NB4 (cell line): ENCODE measurements around the gene ZNF221.

ENCODE experiments used
- DNase-seq: peaks from one replicate; pipeline ENCODE4 v3.0.0; 2010; ENCODE audit warnings: low read depth
- H3K4me3 ChIP-seq: one replicate; pipeline ENCODE4 v1.5.1; 2011; ENCODE audit warnings: mild to moderate bottlenecking, low read depth, low read length, moderate library complexity
- MYC ChIP-seq: IDR thresholded peaks from 2 replicates; pipeline ENCODE4 v1.6.1; 2011; ENCODE audit warnings: low read depth, low read length
- POLR2A ChIP-seq: IDR thresholded peaks from 2 replicates; pipeline ENCODE4 v1.6.1; 2011; ENCODE audit warnings: mild to moderate bottlenecking; ENCODE audit not compliant: insufficient read length; ENCODE audit errors: extremely low read depth
- TF ChIP-seq, protein P1 (sequence below): IDR thresholded peaks from one replicate; pipeline ENCODE4 v1.5.1; 2012; ENCODE audit warnings: low read depth, low read length
- TF ChIP-seq, protein P2 (sequence below): IDR thresholded peaks from 2 replicates; pipeline ENCODE4 v1.6.1; 2011; ENCODE audit warnings: low read depth, low read length

ZNF221 gene

DNA sequence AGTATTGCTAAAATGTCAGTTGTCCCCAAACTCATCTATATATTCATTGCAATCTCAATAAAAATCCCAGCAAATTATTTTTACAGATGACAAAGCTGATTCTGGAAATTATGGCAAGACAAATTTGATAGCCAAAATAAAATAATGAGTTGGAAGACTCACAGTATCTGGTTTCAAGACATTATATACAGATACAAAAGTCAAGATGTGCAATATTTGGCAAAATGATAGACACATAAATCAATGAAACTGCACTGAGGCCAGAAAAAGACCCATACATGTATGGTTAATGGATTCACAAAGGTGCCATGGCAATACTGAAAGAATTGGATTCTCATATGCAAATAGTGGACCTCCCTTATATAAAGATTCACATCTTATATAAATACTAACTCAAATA lies 40.1 kb upstream of the ZNF221 start:
- no peak for DNase-seq
- TF ChIP-seq, protein P1, sequence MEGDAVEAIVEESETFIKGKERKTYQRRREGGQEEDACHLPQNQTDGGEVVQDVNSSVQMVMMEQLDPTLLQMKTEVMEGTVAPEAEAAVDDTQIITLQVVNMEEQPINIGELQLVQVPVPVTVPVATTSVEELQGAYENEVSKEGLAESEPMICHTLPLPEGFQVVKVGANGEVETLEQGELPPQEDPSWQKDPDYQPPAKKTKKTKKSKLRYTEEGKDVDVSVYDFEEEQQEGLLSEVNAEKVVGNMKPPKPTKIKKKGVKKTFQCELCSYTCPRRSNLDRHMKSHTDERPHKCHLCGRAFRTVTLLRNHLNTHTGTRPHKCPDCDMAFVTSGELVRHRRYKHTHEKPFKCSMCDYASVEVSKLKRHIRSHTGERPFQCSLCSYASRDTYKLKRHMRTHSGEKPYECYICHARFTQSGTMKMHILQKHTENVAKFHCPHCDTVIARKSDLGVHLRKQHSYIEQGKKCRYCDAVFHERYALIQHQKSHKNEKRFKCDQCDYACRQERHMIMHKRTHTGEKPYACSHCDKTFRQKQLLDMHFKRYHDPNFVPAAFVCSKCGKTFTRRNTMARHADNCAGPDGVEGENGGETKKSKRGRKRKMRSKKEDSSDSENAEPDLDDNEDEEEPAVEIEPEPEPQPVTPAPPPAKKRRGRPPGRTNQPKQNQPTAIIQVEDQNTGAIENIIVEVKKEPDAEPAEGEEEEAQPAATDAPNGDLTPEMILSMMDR, result no peak
- no peak for TF ChIP-seq MYC
- TF ChIP-seq, protein P2, sequence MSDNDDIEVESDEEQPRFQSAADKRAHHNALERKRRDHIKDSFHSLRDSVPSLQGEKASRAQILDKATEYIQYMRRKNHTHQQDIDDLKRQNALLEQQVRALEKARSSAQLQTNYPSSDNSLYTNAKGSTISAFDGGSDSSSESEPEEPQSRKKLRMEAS, result no peak
- TF ChIP-seq POLR2A, result no peak
- no peak overlapping the region for H3K4me3 ChIP-seq

DNA sequence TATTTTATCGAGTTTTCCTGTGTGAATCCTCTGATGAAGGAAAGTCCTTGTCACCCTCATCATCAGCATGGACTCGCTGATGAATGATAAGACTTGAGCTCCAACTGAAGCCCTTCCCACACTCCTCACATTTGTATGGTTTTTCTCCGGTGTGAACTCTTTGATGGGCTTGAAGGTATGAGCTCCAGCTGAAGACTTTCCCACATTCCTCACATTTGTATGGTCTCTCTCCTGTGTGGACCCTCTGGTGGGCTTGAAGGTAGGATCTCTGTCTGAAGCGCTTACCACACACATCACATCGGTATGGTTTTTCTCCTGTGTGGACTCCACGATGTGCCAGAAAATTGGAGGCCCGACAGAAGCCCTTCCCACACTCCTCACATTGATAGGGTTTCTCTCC lies 37.6 kb upstream of the ZNF221 start:
- DNase-seq, result no peak
- H3K4me3 ChIP-seq, result no peak overlapping the region
- TF ChIP-seq POLR2A (no peak), MYC (no peak)
- TF ChIP-seq, protein P1, result no peak
- TF ChIP-seq, protein P2, result no peak

DNA sequence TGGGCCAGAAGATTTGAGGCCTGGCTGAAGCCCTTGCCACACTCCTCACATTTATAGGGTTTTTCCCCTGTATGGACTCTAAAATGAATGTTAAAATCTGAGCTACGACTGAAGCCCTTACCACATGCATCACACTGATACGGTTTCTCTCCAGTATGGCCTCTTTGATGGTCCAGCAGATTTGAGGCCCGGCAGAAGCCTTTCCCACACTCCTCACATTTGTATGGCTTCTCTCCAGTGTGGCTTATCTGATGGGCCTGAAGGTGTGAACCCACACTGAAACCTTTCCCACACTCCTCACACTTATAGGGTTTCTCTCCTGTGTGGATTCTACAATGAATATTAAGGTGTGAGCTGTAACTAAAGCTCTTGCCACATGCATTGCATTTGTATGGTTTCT lies 37.0 kb upstream of the ZNF221 start:
- no peak overlapping the region for H3K4me3 ChIP-seq
- DNase-seq, result no peak
- TF ChIP-seq POLR2A (no peak), MYC (no peak)
- TF ChIP-seq, protein P1, result no peak
- TF ChIP-seq, protein P2, result no peak

DNA sequence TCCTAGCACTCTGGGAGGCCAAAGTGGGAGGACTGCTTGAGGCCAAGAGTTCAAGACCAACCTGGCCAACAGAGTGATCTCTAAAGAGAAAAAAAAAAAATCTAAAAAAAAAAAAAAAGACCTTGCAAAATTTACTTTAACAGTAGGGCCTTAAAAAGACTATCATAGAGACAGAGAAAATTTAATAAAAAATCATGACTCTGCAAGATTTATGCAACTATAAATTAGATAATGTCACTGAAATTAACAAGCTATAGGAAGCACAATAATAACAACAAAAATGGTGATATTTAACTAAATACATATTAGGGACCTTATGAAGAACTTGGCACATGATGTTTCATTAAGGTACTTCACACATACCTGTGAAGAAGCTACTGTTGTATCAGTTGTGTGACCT lies 27.2 kb upstream of the ZNF221 start:
- TF ChIP-seq POLR2A (no peak), MYC (no peak)
- TF ChIP-seq, protein P1, result no peak
- TF ChIP-seq, protein P2, result no peak
- no peak for DNase-seq
- H3K4me3 ChIP-seq, result no peak overlapping the region

DNA sequence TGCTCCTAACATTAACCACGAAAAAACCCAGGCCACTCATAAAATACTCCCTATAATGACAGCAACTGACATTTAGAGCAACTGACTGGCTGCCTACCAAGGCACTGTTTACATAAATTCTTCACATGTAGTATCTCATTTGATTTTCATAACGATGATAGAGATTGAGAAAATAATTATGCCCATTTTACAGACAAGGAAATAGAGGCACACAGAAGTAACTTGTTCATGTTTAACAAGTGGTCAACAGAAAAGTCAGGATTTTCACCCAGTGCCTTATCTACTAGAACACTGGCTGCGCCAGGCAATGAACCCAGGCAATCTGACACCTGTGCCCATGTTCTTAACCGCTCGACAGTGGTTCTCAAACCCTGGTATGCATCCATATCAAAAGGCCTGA lies 22.2 kb upstream of the ZNF221 start:
- no peak overlapping the region for H3K4me3 ChIP-seq
- no peak for DNase-seq
- TF ChIP-seq, protein P2, result no peak
- TF ChIP-seq MYC, result no peak

DNA sequence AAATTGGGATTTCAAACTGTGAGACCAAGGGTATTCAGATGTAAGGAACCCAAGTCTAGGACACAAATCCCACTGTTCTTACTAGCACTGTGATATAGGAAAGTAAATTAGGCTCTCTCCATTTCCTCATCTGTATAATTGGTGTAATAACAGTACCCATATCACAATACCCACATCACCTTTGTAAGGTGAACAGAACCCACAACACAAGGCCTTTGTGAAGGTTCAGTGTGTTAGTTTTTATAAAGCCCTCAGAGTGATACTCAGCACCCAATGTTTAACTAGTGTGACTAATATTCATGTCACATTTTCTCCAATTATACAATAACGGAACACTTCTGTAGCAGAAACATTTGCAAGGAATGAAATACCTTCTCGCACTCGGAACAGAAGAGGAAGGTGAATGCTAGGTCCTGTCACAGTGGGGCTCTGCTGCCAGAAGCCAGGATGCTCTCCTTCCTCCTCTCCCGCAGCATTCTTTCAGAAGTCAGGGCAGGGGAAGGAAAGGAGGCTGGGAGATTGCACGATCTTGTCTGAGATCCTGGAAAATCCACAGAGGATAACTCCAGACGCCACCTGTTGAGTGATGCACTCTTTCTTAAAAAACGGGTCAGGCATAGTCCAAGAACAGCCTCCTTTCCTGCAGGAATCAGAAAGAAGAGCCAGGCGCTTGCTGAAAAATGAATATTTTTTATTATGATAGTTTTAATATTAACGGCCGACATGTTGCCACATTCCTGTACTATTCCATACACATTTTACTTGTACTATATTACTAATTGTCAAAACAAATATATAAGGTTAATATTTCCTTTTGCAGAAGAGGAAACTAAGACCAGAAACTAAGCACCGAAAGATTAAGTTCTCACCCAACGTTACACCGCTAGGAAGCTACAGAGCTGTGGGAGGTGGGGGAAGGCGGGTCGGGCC lies 16.7 kb upstream of the ZNF221 start:
- TF ChIP-seq, protein P2, result no peak
- TF ChIP-seq MYC, result no peak
- TF ChIP-seq, protein P1, result no peak
- no peak for TF ChIP-seq POLR2A
- H3K4me3 ChIP-seq, result peak overlapping the region; percentile 80
- DNase-seq, result peak; percentile 11
